Esophagus squamous epithelium (tissue), 5 donors: ENCODE data around the gene LAD1. TPM values are rescaled to one million over a fixed set of nuclear protein-coding genes. Genes with fewer than 3 reads are reported as not detected.

Source experiments
- DNase-seq: peaks from one replicate; lab custom pipeline; 2025; lab: John Stamatoyannopoulos, UW
- H3K27ac ChIP-seq, 4 donors: fragments of 200-600 bp; sonication (generic); one replicate each; pipeline ENCODE4 v1.5.1; 2016 to 2019; ENCODE audit warnings: mild to moderate bottlenecking in 1 of 4
- H3K27me3 ChIP-seq, 4 donors: fragments of 200-600 bp; sonication (generic); 1 replicate in 3 of 4; 2 replicates in 1 of 4; pipeline versions ENCODE4 v1.5.1 to v1.6.0; 2017 to 2021; ENCODE audit warnings: antibody characterized with exemption in 1 of 4
- H3K36me3 ChIP-seq, 3 donors: fragments of 200-600 bp; sonication (generic); one replicate each; pipeline ENCODE4 v1.5.1; 2016 to 2019
- H3K4me1 ChIP-seq, 3 donors: fragments of 200-600 bp; sonication (generic); one replicate each; pipeline ENCODE4 v1.5.1; 2017 to 2019
- H3K4me3 ChIP-seq, 4 donors: fragments of 200-600 bp; sonication (generic); 1 replicate in 3 of 4; 2 replicates in 1 of 4; pipeline ENCODE4 v1.5.1; 2016 to 2019; ENCODE audit warnings: mild to moderate bottlenecking in 2 of 4, moderate library complexity in 1 of 4
- H3K9me3 ChIP-seq, 3 donors: fragments of 200-600 bp; sonication (generic); one replicate each; pipeline ENCODE4 v1.5.1; 2016 to 2019
- CTCF ChIP-seq, 6 experiments: fragments of 450-650 bp in 4 of 6; fragments of 200-600 bp in 2 of 6; sonication (generic) in 2 of 6; IDR thresholded peaks; one replicate each; pipeline ENCODE4 v1.5.1; 2016 to 2019; ENCODE audit warnings: antibody characterized with exemption in 6 of 6, mild to moderate bottlenecking in 4 of 6, moderate library complexity in 4 of 6
- POLR2A ChIP-seq, 4 donors: fragments of 450-650 bp; IDR thresholded peaks; one replicate each; pipeline ENCODE4 v1.6.1; 2017; ENCODE audit warnings: antibody characterized with exemption in 4 of 4, mild to moderate bottlenecking in 4 of 4, moderate library complexity in 3 of 4
- WGBS, 2 donors: methylation state at CpG; one replicate each; pipeline ENCODE4 v1.1.5; 2018; 5-methylcytosine and 5-hydroxymethylcytosine counted together
- intact Hi-C: fragments of 100-400 bp; cut with DNase I; formaldehyde crosslinking; loops from one replicate; pipeline ENCODE4 v1.15.0; 2022
- total RNA-seq, 4 donors: library from RNA; depleted of rRNA; stranded (reverse); fragments of >200 nt; gene quantifications; one replicate each; pipeline ENCODE4 v1.1.0, GENCODE V29; 2016
- donor health status: DM: yes; HTN: yes; CAD: no.

The LAD1 gene
- total RNA-seq, 4 donors from 2014 or later = 242 to 377 (median 320) TPM

- DNase-seq = no peak
- H3K4me3 ChIP-seq = no peak overlapping the region
- H3K9me3 ChIP-seq = no peaks in the 10 kb centered on the region
- H3K27ac ChIP-seq = no peak overlapping the region
- 66 to 96% methylated on average over 3 of the region's 3 CpGs for WGBS, 2 donors
- TF ChIP-seq POLR2A (IDR thresholded peaks at IDR 0.05) = no peak
- no peak for TF ChIP-seq CTCF (IDR thresholded peaks at IDR 0.05)
- no peaks in the 10 kb centered on the region for H3K36me3 ChIP-seq
- intact Hi-C loops = no loop called here
- no peaks in the 10 kb centered on the region for H3K27me3 ChIP-seq
- peaks cover 19 to 46% (median 22%) of the 10 kb centered on the region in 3 donors for H3K4me1 ChIP-seq
These were observed 9.7 kb upstream of the LAD1 start for GRCh38 chr1:201408834-201409200.

- Histone ChIP-seq H3K9me3 (no peaks in the 10 kb centered on the region), H3K27me3 (no peaks in the 10 kb centered on the region), H3K36me3 (no peaks in the 10 kb centered on the region), H3K4me3 (no peak overlapping the region), H3K4me1 (peaks cover 19 to 48% (median 22%) of the 10 kb centered on the region in 3 donors), H3K27ac (peak overlapping the region in 3 of 4 donors; percentile 81 to 90 (median 87))
- 25 to 33% methylated on average over 9 to 11 of the region's 11 CpGs for WGBS, 2 donors
- no peak for TF ChIP-seq POLR2A (IDR thresholded peaks at IDR 0.05)
- peak; percentile 65 to 96 (median 94) for TF ChIP-seq CTCF (IDR thresholded peaks at IDR 0.05)
- DNase-seq = no peak
- intact Hi-C loops = no loop called here
These were observed 9.2 kb upstream of the LAD1 start for GRCh38 chr1:201408176-201408833.

- Histone ChIP-seq H3K4me1 (peaks cover 19 to 48% (median 22%) of the 10 kb centered on the region in 3 donors), H3K27ac (peak overlapping the region; percentile 50 to 90 (median 84)), H3K4me3 (no peak overlapping the region), H3K36me3 (no peaks in the 10 kb centered on the region), H3K9me3 (no peaks in the 10 kb centered on the region), H3K27me3 (no peaks in the 10 kb centered on the region)
- WGBS, 2 donors = 41 to 47% methylated on average over 7 to 8 of the region's 8 CpGs
- TF ChIP-seq POLR2A (IDR thresholded peaks at IDR 0.05) (no peak), CTCF (IDR thresholded peaks at IDR 0.05) (no peak)
- no peak for DNase-seq
- intact Hi-C loops = no loop called here
These were observed 7.8 kb upstream of the LAD1 start for GRCh38 chr1:201406831-201407406.

GRCh38 chr1:201405484-201405831 lies 6.3 kb upstream of the LAD1 start:
- TF ChIP-seq POLR2A (IDR thresholded peaks at IDR 0.05) (no peak), CTCF (IDR thresholded peaks at IDR 0.05) (no peak)
- no peak overlapping the region for H3K4me3 ChIP-seq
- H3K27ac ChIP-seq = peak overlapping the region in 2 of 4 donors; percentile 87 to 90
- DNase-seq = no peak
- no peaks in the 10 kb centered on the region for H3K9me3 ChIP-seq
- peaks cover 0 to 5% (median 0%) of the 10 kb centered on the region in 4 donors for H3K27me3 ChIP-seq
- 51 to 95% methylated on average over 4 to 6 of the region's 10 CpGs for WGBS, 2 donors
- H3K36me3 ChIP-seq = no peaks in the 10 kb centered on the region
- peaks cover 19 to 57% (median 22%) of the 10 kb centered on the region in 3 donors for H3K4me1 ChIP-seq
- intact Hi-C loops = no loop called here

GRCh38 chr1:201404722-201405483 lies 5.8 kb upstream of the LAD1 start:
- intact Hi-C loops = no loop called here
- Histone ChIP-seq H3K9me3 (no peaks in the 10 kb centered on the region), H3K4me1 (peaks cover 23 to 62% (median 27%) of the 10 kb centered on the region in 3 donors), H3K36me3 (no peaks in the 10 kb centered on the region), H3K27me3 (peaks cover 0 to 11% (median 0%) of the 10 kb centered on the region in 4 donors), H3K27ac (peak overlapping the region in 3 of 4 donors; percentile 31 to 87 (median 42)), H3K4me3 (no peak overlapping the region)
- no peak for TF ChIP-seq CTCF (IDR thresholded peaks at IDR 0.05)
- TF ChIP-seq POLR2A (IDR thresholded peaks at IDR 0.05) = no peak
- WGBS, 2 donors = 70 to 80% methylated on average over 2 to 9 of the region's 11 CpGs
- no peak for DNase-seq
